Activated T-helper 1 cell treated with anti-CD3 and anti-CD28 coated beads, Interleukin-12 subunit alpha, Interleukin-12 subunit beta, Interleukin-2, Interleukin-4 antibody, amounts not matched to agents 30 ng/mL and 10 ng/mL and 1 ng/mL, durations not matched to agents 14 hours and 24 hours and 36 hours (primary cell): ENCODE data around the gene DYNLT2. TPM values are rescaled to one million over a fixed set of nuclear protein-coding genes. Genes with fewer than 3 reads are reported as not detected.

Experiments
- DNase-seq: peaks from one replicate; pipeline ENCODE4 v3.0.0; 2021; ENCODE audit warnings: low spot score
- H3K27ac Mint-ChIP-seq: one replicate; pipeline ENCODE4 v1.8.0; 2021; ENCODE audit warnings: mild to moderate bottlenecking, mixed read lengths
- H3K27me3 Mint-ChIP-seq: one replicate; pipeline ENCODE4 v1.8.0; 2022; ENCODE audit warnings: mild to moderate bottlenecking, moderate library complexity, mixed read lengths; ENCODE audit not compliant: insufficient read depth
- H3K36me3 Mint-ChIP-seq: one replicate; pipeline ENCODE4 v1.8.0; 2021; ENCODE audit warnings: low read depth, mixed read lengths
- H3K4me1 Mint-ChIP-seq: one replicate; pipeline ENCODE4 v1.8.0; 2021; ENCODE audit warnings: low read depth, mixed read lengths
- H3K4me3 Mint-ChIP-seq: one replicate; pipeline ENCODE4 v1.8.0; 2021; ENCODE audit warnings: mild to moderate bottlenecking, moderate library complexity, mixed read lengths
- H3K9me3 Mint-ChIP-seq: one replicate; pipeline ENCODE4 v1.8.0; 2021; ENCODE audit warnings: mixed read lengths
- intact Hi-C: fragments of 100-400 bp; cut with micrococcal nuclease; formaldehyde crosslinking; loops from one replicate; pipeline ENCODE4 v1.15.1; 2024
- total RNA-seq: library from RNA; stranded (reverse); gene quantifications from 2 replicates; pipeline ENCODE4 v1.2.3, GENCODE V29; 2022

Gene DYNLT2
- total RNA-seq, 1 donor from 2014 or later: 2.2 TPM

DNA sequence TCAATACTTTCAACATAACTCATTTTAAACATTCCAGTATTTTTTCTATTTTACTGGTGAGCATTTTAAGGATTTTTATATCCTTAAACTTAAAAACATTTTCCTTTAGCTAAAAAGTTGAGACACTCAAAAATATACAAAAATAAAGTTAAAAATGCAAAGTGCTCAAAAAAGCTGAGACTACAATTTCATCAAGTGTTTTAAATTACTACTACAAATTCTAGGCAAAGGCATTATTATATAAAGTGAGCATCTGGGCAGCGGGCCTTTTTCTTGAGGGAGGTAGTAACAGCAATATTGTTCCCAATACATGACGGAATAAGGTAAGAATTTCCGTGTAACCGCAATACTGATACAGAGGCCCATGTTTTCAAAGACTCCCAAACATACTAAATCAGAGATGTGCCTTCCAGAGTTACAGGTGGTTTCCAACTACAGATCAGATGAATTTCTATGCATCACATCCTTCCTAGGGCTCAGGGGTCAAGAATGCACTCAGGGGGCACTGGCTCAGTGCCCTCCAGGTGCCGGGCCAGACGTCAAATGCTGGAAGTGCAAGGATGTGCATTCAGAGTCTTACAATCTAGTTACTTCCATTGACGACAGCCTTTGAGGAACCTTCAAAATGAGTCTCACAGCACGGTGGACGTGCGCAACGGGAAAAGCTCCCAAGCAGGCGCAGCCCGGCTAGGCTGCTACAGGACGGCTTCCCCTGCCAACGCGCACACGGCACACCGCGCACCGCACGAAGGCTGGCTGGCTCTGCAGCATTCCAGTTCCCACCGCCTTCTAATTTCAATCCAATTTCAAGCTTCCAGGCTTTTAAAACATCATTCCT, 28.8 kb downstream of the DYNLT2 start:
- H3K27me3 Mint-ChIP-seq: peaks cover 8% of the 10 kb centered on the region
- DNase-seq: peak; percentile 16
- peaks cover 13% of the 10 kb centered on the region for H3K36me3 Mint-ChIP-seq
- peaks cover 49% of the 10 kb centered on the region for H3K4me1 Mint-ChIP-seq
- H3K9me3 Mint-ChIP-seq: no peaks in the 10 kb centered on the region
- H3K27ac Mint-ChIP-seq: peak overlapping the region; percentile 95
- intact Hi-C loops: loop anchor here (1.0 to 5.0 kb wide), 4 partner anchors 20 to 1895 kb away; partner anchors contain the start of genes AFDN, C6orf120, DYNLT2 and ERMARD
- peak overlapping the region; percentile 91 for H3K4me3 Mint-ChIP-seq

DNA sequence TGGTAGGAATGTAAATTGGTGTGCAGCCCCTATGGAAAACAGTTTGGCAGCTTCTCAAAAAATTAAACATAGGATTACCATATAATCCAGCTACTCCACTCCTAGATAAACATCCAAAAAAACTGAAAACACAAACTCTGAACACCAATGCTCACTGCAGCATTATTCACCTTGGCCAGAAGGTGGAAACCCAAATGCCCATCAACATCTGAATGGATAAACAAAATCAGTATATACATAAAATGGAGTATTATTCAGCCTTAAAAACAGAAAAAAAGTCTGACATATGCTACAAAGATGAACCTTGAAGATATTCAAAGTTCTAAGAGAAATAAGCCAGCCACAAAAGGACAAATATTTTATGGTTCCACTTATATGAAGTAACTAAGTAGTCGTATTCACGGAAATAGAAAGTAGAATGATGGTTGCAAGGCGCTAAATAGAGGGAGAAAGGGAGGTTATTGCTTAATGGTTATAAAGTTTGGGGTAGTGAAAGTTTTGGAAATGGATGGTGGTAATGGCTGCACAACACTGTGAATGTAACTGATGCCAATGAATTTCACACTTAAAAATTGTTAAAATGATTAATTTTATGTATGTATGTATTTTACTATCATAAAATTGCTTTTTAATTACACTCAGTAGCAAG, 31.0 kb downstream of the DYNLT2 start:
- no peaks in the 10 kb centered on the region for H3K9me3 Mint-ChIP-seq
- no peak overlapping the region for H3K4me3 Mint-ChIP-seq
- intact Hi-C loops: loop anchor here (5.0 kb wide), 1 partner anchor 1893 kb away; the partner anchor contains the start of gene AFDN
- H3K36me3 Mint-ChIP-seq: peaks cover 19% of the 10 kb centered on the region
- no peak for DNase-seq
- no peak overlapping the region for H3K27ac Mint-ChIP-seq
- H3K27me3 Mint-ChIP-seq: peaks cover 4% of the 10 kb centered on the region
- peaks cover 30% of the 10 kb centered on the region for H3K4me1 Mint-ChIP-seq

DNA sequence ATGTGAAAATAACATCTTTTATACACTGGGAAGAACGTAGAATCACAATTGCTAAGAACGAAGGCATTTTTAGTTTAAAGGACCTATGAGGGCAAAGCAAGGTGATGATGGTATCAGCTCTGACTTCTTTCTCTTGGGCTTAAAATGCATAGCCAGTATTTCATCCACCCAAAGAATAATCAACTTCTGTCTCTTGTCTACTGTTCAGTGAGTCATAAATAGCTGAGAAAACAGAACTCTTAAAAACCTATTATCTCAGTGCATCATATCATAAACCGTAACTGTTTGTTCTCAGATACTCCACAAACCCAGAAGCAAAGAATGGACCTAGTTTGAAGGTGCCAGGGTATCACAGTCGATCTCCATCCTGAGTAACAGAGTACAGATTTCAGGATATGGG, 32.3 kb downstream of the DYNLT2 start:
- H3K4me1 Mint-ChIP-seq: peaks cover 27% of the 10 kb centered on the region
- peaks cover 22% of the 10 kb centered on the region for H3K36me3 Mint-ChIP-seq
- no peak overlapping the region for H3K27ac Mint-ChIP-seq

DNA sequence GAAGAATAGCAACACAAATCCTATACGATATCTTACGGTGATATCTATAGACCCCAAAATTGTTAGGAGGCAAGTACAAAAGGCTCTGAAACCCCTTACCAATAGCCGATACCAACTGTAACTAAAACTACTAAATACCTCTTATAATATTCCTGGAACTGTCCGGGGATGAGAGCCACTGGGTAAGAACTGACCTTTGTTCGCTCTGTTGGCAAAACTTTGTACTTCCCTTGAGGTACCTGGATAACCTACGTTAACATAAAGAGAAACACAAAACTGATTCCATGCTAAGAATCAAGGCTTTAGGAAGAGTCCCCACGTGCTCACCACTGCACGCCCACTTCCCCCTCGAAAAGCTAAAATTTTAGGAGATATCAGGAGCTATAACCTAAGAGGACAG, 36.8 kb downstream of the DYNLT2 start:
- Mint-ChIP-seq H3K27me3 (no peaks in the 10 kb centered on the region), H3K9me3 (no peaks in the 10 kb centered on the region), H3K4me3 (no peak overlapping the region), H3K27ac (no peak overlapping the region), H3K4me1 (peaks cover 4% of the 10 kb centered on the region), H3K36me3 (peaks cover 34% of the 10 kb centered on the region)
- intact Hi-C loops: no loop called here
- no peak for DNase-seq

More for the DNA sequence above, 32.3 kb downstream of the DYNLT2 start:
- intact Hi-C loops: no loop called here
- Mint-ChIP-seq H3K4me3 (no peak overlapping the region), H3K9me3 (no peaks in the 10 kb centered on the region), H3K27me3 (no peaks in the 10 kb centered on the region)
- DNase-seq: no peak

DNA sequence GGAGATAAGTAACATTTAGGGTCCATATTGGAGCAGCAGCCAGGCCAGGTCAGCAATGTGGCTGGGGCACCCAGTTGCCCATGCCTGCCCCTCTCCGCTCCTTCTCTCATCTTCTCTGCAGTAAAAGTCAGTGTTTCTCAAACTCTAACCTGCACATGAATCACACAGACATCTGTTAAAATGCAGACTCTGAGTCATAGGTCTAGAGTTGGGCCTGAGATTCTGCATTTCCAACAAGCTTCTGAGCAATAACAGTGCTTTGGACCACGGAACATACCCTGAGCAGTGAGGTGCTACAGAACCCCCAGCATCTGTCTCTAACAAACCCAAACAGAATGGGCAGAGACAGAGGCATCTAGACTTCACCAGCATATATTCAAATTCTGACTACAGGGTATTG, 37.2 kb downstream of the DYNLT2 start:
- Mint-ChIP-seq H3K4me1 (peaks cover 8% of the 10 kb centered on the region), H3K36me3 (peaks cover 30% of the 10 kb centered on the region), H3K4me3 (no peak overlapping the region), H3K27me3 (no peaks in the 10 kb centered on the region), H3K27ac (no peak overlapping the region), H3K9me3 (no peaks in the 10 kb centered on the region)
- intact Hi-C loops: no loop called here
- DNase-seq: no peak

DNA sequence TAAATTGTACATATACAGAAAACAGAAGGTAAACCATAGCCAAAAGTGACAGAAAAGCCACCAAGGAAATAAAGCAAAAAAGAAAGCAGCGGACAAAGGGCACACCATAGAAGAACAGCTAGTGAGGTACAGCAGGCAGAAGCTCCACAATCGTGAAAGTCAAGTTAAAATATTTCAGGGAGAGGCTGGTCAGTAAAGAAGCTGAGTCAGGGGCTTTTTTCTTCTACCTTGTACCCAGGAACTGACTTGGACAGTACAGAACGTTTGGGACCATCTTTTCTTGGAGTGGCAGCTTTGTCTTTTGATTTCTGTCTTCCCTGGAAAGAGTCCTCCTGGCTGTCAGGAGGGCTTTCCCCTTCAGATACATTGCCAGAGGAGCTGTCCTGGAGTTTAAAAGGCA, 41.4 kb downstream of the DYNLT2 start:
- peaks cover 30% of the 10 kb centered on the region for H3K36me3 Mint-ChIP-seq
- H3K4me3 Mint-ChIP-seq: no peak overlapping the region
- H3K9me3 Mint-ChIP-seq: no peaks in the 10 kb centered on the region
- peaks cover 33% of the 10 kb centered on the region for H3K4me1 Mint-ChIP-seq
- no peak overlapping the region for H3K27ac Mint-ChIP-seq
- no peak for DNase-seq
- H3K27me3 Mint-ChIP-seq: no peaks in the 10 kb centered on the region
- intact Hi-C loops: no loop called here

DNA sequence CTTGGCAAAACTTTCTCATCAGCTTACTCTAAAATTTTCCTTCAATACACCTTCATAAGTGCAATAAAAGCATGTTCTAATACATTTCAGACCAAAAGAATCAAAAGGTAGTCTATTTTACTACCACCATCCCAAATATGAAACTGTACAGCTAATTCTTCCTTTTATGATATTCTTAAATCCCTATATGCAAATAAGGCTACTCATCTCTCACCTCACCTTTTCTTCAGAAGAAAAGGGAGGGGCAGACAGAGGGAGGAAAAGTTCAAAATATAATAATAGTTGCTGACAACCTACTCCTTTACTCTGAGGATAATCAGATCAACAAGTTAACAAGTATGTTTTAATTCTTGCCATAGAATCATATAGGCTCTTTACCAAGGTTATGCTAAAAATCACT, 42.1 kb downstream of the DYNLT2 start:
- Mint-ChIP-seq H3K27me3 (no peaks in the 10 kb centered on the region), H3K36me3 (peaks cover 31% of the 10 kb centered on the region), H3K4me1 (peaks cover 38% of the 10 kb centered on the region), H3K27ac (no peak overlapping the region), H3K4me3 (no peak overlapping the region), H3K9me3 (no peaks in the 10 kb centered on the region)
- no peak for DNase-seq
- intact Hi-C loops: no loop called here

DNA sequence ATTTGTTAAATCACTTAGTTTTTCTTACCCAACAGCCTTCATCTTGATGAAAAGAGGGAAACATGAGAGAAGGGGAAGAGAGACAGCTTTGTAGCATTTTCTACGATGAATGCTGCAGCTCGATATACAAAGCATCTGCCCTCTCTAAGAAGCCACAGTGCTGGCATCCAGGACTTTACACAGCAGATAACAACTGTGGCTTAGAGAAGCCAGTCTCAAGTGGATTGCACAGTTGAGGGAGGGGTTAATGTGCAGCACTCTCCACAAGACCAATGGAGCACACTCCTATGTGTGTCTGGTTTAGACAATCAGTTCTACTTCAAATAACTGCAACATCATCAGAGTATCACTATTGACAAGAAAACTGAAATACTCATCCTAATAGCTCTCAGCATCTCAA, 43.6 kb downstream of the DYNLT2 start:
- no peak overlapping the region for H3K4me3 Mint-ChIP-seq
- peaks cover 52% of the 10 kb centered on the region for H3K4me1 Mint-ChIP-seq
- DNase-seq: no peak
- peaks cover 31% of the 10 kb centered on the region for H3K36me3 Mint-ChIP-seq
- H3K27ac Mint-ChIP-seq: no peak overlapping the region
- intact Hi-C loops: no loop called here
- no peaks in the 10 kb centered on the region for H3K9me3 Mint-ChIP-seq
- no peaks in the 10 kb centered on the region for H3K27me3 Mint-ChIP-seq

DNA sequence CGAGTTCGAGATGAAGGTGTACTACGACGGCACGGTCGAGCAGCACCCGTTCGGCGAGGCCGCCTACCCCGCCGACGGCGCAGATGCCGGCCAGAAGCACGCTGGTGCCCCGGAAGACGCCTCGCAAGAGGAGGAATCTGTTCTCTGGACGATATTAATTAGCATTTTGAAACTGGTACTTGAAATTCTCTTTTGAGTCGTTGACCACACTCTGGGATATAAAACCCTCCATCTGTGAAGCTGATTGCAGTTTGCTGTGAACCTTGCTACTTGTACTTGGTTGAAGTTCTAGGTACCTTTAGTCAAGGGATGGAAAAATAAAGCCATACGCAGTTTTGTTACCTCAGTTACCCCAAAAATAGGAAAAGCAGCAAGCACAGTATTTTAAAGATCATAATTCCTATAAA, 48.5 kb downstream of the DYNLT2 start:
- H3K27ac Mint-ChIP-seq: peak overlapping the region; percentile 91
- H3K4me1 Mint-ChIP-seq: peaks cover 52% of the 10 kb centered on the region
- H3K9me3 Mint-ChIP-seq: no peaks in the 10 kb centered on the region
- H3K4me3 Mint-ChIP-seq: peak overlapping the region; percentile 91
- intact Hi-C loops: loop anchor here (1.0 to 2.0 kb wide), 8 partner anchors 20 to 882 kb away; partner anchors contain the start of genes DYNLT2, ERMARD, FAM120B and PDCD2
- H3K27me3 Mint-ChIP-seq: no peaks in the 10 kb centered on the region
- no peak for DNase-seq
- peaks cover 20% of the 10 kb centered on the region for H3K36me3 Mint-ChIP-seq

DNA sequence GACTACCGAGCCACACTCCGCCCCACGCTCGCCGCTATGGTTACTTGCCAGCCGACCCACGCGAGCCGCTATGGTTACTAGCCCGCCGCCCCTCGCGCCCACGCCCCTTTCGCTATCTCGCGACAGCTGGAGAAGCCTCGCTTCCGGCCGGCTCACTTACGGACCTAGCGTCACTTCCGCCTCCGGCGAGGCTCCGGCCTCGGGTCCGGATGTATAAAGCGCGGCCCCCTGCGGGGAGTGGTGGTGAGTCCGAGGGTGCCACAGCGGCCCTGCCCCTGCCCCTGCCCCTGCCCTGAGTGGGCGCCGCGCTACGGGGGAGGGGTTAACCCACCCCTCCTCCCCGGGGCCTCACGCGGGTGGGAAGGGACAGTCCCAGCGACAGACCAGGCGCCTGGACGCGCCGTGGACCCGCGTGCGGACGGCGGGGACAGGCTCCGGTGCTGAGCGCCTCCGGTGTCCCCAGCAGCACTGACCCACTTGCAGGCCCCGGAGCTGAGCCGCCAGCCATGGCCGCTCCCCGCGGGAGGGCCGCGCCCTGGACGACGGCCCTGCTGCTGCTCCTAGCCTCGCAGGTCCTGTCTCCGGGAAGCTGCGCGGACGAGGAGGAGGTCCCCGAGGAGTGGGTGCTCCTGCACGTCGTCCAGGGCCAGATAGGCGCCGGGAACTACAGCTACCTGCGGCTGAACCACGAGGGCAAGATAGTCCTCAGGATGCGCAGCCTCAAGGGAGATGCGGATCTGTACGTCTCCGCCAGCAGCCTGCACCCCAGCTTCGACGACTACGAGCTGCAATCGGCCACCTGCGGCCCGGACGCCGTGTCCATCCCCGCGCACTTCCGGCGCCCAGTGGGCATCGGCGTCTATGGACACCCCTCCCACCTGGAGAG, 49.2 kb downstream of the DYNLT2 start, which contains the start of the genes C6orf120 and WDR27:
TSS of gene C6orf120 (plus strand) at position 173 of the 886 bp plus-strand sequence. CDS start at position 507, 334 bp downstream.
TSS of gene WDR27 (minus strand) at position 76 of the 886 bp plus-strand sequence. CDS start 13,024 bp downstream, outside the sequence.
- no peaks in the 10 kb centered on the region for H3K9me3 Mint-ChIP-seq
- H3K27me3 Mint-ChIP-seq: no peaks in the 10 kb centered on the region
- intact Hi-C loops: loop anchor here (1.0 to 2.0 kb wide), 12 partner anchors 21 to 883 kb away; partner anchors contain the start of genes DYNLT2, ERMARD, FAM120B and PDCD2
- H3K4me1 Mint-ChIP-seq: peaks cover 46% of the 10 kb centered on the region
- H3K27ac Mint-ChIP-seq: peak within 1 kb of the TSS; percentile 91
- H3K36me3 Mint-ChIP-seq: peaks cover 19% of the 10 kb centered on the region
- peak within 1 kb of the TSS; percentile 91 for H3K4me3 Mint-ChIP-seq
- peak; percentile 96 for DNase-seq

DNA sequence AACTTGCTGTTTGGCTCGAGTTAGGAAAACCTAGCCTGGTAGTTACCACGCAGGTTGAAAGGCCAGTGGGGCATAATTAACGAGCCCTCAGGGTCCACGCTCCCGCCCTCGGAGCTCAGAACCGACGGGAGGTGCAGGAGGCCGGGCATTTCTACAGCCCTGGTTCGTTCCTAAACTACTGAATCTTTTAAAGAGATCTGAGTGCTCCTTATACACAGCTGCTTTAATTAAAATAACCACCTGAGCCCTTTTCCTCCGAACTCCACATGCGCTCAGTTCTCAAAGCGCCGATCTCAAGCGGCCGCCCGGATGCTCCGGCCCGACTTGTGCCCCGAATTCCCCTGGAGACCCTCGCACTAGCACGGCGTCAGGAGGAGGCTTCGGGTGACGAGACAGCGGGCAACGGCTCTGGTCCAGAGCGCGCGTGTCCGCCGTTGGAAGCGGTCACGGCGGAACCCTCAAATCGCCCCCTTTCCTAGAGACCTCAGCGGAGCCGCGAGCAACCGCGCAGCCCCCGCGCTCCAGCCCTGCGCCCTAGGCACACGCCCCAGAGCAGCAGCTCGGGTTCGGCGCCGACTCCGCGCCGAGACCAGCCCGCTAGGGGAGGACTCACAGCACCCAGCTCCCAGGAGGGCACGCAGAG, 49.9 kb downstream of the DYNLT2 start:
- Mint-ChIP-seq H3K9me3 (peaks cover under 1% of the 10 kb centered on the region), H3K27me3 (no peaks in the 10 kb centered on the region), H3K4me3 (peak overlapping the region; percentile 89), H3K27ac (peak overlapping the region; percentile 87), H3K4me1 (peaks cover 41% of the 10 kb centered on the region), H3K36me3 (peaks cover 18% of the 10 kb centered on the region)
- no peak for DNase-seq
- intact Hi-C loops: loop anchor here (1.0 kb wide), 4 partner anchors 47 to 806 kb away; no protein-coding TSS in a partner anchor

DNA sequence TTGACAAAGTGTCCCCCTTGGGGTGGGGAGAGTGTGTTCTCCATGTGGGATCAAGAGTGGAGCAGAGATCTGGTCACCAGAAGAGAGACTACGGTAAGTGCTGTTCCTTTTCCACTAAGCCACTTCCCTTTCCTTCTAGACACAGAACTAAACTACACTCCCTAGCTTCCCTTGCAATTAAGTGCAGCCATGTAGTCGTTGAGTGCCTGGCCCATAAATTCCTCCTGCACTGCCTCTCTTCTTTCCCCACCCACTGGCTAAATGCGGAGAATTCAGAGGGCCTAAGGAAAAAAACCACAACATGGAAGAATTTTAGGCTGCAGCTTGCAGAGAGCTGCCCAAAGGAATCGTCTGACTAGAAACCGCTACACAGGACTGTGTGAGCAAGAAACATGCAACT, 51.1 kb downstream of the DYNLT2 start:
- Mint-ChIP-seq H3K9me3 (peaks cover 8% of the 10 kb centered on the region), H3K36me3 (peaks cover 14% of the 10 kb centered on the region), H3K4me3 (peak overlapping the region; percentile 89), H3K27ac (no peak overlapping the region), H3K27me3 (no peaks in the 10 kb centered on the region), H3K4me1 (peaks cover 32% of the 10 kb centered on the region)
- intact Hi-C loops: no loop called here
- no peak for DNase-seq
